Retinal pigment epithelial cell (primary cell): ENCODE measurements around the gene KCNJ10.

Source experiments
- DNase-seq: peaks from one replicate; pipeline ENCODE4 v3.0.0-alpha.2; 2010; ENCODE audit warnings: low read depth
- H3K4me3 ChIP-seq: 2 replicates; pipeline ENCODE4 v1.5.1; 2011; ENCODE audit warnings: mild to moderate bottlenecking, low read length, control low read depth, moderate library complexity
- CTCF ChIP-seq: conservative IDR thresholded peaks from 2 replicates; pipeline ENCODE4 v1.5.1; 2011; ENCODE audit warnings: low read depth, low read length, control low read depth, inconsistent platforms

Gene KCNJ10

GRCh38 chr1:160069460-160070231, at the start of gene KCNJ10:
KCNJ10 (minus strand) TSS chr1:160070160; CDS start chr1:160042532, 27,628 bp downstream.
- no peak for DNase-seq
- H3K4me3 ChIP-seq = peak within 1 kb of the TSS; percentile 56
- no peak for TF ChIP-seq CTCF

- H3K4me3 ChIP-seq = no peak overlapping the region
- DNase-seq = no peak
- no peak for TF ChIP-seq CTCF
These were observed 49.0 kb upstream of the KCNJ10 start for GRCh38 chr1:160118928-160119327.

- no peak for DNase-seq
- no peak overlapping the region for H3K4me3 ChIP-seq
These were observed 47.8 kb upstream of the KCNJ10 start for GRCh38 chr1:160117709-160118183.

GRCh38 chr1:160117300-160117699, 47.3 kb upstream of the KCNJ10 start:
- no peak overlapping the region for H3K4me3 ChIP-seq
- no peak for DNase-seq

More at GRCh38 chr1:160117709-160118183, 47.8 kb upstream of the KCNJ10 start:
- no peak for TF ChIP-seq CTCF

DNA sequence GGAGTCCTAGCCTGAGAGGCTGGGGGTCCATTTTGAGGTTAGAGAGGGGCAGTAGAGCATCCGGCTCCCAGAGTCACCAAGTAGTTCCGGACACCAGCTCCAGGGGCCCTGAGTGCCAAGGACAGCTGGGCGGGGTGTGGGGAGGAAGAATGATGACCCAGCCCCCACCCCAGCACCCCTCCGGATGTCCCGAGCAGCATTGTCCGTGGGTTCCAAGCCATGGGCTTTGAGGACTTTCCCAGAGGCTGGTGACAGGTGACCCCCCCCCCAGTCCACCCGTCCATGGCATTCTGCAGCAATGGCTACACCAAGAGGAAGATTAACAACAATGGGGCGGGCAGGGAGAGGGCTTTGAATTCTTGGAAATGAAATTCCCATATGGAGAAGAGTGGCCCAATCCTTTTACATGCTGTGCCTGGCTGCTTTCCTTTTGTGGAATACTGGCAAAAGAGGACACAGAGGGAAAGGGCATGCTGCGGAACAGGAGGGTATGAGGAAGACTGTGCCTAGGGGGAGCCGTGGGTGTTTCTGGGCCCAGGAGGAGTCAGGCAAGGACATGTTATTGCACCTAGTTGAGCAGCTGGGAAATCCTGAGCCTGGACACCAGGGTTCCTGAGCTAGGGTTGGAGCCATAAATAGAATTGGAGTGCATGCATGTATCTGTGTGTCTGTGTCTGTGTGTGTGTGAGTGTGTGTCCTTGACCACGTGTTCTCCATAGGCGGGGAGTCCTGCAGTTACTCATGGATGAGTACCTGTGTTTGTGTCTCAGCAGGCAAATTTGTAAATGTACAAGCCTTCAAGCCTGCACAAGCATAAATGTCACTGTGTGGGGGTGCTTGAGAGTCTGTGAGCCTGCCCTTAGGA, 46.6 kb upstream of the KCNJ10 start:
- no peak overlapping the region for H3K4me3 ChIP-seq
- no peak for TF ChIP-seq CTCF
- DNase-seq = no peak

More at GRCh38 chr1:160117300-160117699, 47.3 kb upstream of the KCNJ10 start:
- TF ChIP-seq CTCF = no peak

DNA sequence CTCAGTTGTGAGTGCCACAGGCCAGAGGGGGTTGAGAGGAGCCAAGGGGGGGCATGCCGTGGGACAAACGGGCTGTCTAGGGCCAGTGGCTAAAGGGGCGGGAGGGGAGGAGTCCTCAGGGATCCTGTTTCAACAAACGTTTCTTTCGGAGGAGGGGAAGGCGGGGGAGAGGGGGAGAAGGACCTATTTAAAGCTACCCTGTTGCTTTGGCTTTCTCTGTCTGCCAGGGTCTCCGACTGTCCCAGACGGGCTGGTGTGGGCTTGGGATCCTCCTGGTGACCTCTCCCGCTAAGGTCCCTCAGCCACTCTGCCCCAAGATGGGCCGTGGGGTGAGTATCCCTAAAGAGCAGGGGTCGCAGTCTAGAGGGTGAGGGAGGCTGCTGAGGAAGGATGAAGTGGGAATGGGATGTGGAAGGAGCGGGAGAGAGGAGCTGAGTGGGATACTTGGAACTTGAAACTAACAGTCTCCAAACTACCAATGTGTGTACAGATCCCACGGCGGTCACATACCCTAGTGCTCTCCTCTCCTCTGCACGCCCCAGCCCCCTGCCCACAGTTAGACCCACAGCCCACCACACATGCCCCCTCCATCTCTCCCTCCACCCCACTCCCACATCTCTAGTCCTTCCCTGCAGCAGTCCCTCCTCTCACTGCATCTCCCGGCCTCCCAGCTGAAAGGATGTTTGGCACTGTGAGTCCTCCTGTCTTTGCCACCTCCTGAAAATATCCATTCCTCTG, 45.8 kb upstream of the KCNJ10 start, which contains the start of gene ATP1A2:
ATP1A2 (plus strand) TSS at position 215 of the 738 bp plus-strand sequence; CDS start at position 318, 103 bp downstream.
- no peak for DNase-seq
- TF ChIP-seq CTCF = no peak
- H3K4me3 ChIP-seq = no peak within 1 kb of the TSS
